ENCODE results near the gene DNAH1. TPM values are rescaled to one million over a fixed set of nuclear protein-coding genes. Genes with fewer than 3 reads are reported as not detected.

DNAH1 gene
- polyA plus RNA-seq, 1 donor: 22.9 TPM

DNA sequence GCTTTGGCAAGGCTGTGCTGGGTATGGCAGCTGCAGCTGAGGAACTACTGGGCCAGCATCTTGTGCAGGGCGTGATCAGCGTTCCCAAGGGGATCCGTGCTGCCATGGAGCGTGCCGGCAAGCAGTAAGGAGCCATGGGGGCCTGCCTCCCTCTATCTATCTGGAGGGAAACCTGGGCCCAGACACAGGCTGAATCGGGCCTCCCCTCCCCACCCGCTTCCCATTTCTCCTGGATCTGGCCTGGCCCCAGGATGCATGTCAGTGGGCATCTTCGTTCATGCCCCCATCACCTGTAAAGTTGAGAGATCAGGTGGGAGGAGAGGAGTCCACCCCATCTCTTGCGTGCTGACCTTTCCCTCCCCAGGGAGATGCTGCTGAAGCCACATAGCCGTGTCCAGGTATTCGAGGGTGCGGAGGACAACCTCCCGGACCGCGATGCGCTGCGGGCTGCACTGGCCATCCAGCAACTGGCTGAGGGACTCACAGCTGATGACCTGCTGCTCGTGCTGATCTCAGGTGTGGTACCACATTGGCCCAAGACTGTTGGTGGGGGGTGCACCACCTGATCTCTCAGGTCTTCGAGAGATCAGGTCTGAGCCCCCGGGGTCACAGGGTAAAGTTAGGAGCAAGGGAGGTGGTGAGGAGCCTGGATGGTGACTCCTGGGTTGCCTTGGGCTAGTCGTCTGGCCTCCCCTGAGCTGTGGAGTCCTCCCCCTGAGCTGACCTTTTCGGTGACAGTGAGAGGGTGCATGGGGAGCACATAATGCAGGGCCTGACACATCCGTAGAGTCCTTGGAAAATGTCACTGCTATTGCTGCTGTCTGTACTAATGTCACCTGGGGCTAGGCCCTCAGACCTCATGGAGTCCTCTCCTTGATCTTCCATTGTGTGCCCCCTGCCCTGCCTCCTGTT is 25.3 kb upstream of the DNAH1 start:
- peak overlapping the region; percentile 97 for H3K27ac ChIP-seq (ENCODE audit: low read length)
- peak in 1 of 2 donors; percentile 20 for DNase-seq
- WGBS (ENCODE audit: insufficient coverage, low lambda C conversion rate): no CpG with 5 or more reads among the region's 23 CpGs
- H3K36me3 ChIP-seq (ENCODE audit: control insufficient read depth, insufficient read depth, low read length): peaks cover 41% of the 10 kb centered on the region
- peak overlapping the region; percentile 63 for H3K4me3 ChIP-seq (ENCODE audit: low read length)
- peaks cover 40% of the 10 kb centered on the region for H3K4me1 ChIP-seq (ENCODE audit: control insufficient read depth, insufficient read depth, low read length)
- H3K27me3 ChIP-seq (ENCODE audit: control insufficient read depth, insufficient read depth, low read length): no peaks in the 10 kb centered on the region
- H3K9me3 ChIP-seq (ENCODE audit: control insufficient read depth, low read depth, low read length): no peaks in the 10 kb centered on the region

GRCh38 chr3:52291508-52292181 is 24.5 kb upstream of the DNAH1 start:
- Histone ChIP-seq H3K36me3 (ENCODE audit: control insufficient read depth, insufficient read depth, low read length) (peaks cover 45% of the 10 kb centered on the region), H3K9me3 (ENCODE audit: control insufficient read depth, low read depth, low read length) (no peaks in the 10 kb centered on the region), H3K27me3 (ENCODE audit: control insufficient read depth, insufficient read depth, low read length) (no peaks in the 10 kb centered on the region), H3K4me3 (ENCODE audit: low read length) (peak overlapping the region; percentile 63), H3K27ac (ENCODE audit: low read length) (no peak overlapping the region), H3K4me1 (ENCODE audit: control insufficient read depth, insufficient read depth, low read length) (peaks cover 40% of the 10 kb centered on the region)
- no CpG with 5 or more reads among the region's 7 CpGs for WGBS (ENCODE audit: insufficient coverage, low lambda C conversion rate)
- peak in 1 of 2 donors; percentile 52 for DNase-seq

GRCh38 chr3:52292247-52293065 is 23.7 kb upstream of the DNAH1 start:
- Histone ChIP-seq H3K4me3 (ENCODE audit: low read length) (peak overlapping the region; percentile 63), H3K27me3 (ENCODE audit: control insufficient read depth, insufficient read depth, low read length) (no peaks in the 10 kb centered on the region), H3K36me3 (ENCODE audit: control insufficient read depth, insufficient read depth, low read length) (peaks cover 47% of the 10 kb centered on the region), H3K27ac (ENCODE audit: low read length) (no peak overlapping the region), H3K9me3 (ENCODE audit: control insufficient read depth, low read depth, low read length) (no peaks in the 10 kb centered on the region), H3K4me1 (ENCODE audit: control insufficient read depth, insufficient read depth, low read length) (peaks cover 44% of the 10 kb centered on the region)
- DNase-seq: no peak
- WGBS (ENCODE audit: insufficient coverage, low lambda C conversion rate): no CpG with 5 or more reads among the region's 20 CpGs

GRCh38 chr3:52293491-52294319 is 22.4 kb upstream of the DNAH1 start:
- WGBS (ENCODE audit: insufficient coverage, low lambda C conversion rate): no CpG with 5 or more reads among the region's 17 CpGs

DNA sequence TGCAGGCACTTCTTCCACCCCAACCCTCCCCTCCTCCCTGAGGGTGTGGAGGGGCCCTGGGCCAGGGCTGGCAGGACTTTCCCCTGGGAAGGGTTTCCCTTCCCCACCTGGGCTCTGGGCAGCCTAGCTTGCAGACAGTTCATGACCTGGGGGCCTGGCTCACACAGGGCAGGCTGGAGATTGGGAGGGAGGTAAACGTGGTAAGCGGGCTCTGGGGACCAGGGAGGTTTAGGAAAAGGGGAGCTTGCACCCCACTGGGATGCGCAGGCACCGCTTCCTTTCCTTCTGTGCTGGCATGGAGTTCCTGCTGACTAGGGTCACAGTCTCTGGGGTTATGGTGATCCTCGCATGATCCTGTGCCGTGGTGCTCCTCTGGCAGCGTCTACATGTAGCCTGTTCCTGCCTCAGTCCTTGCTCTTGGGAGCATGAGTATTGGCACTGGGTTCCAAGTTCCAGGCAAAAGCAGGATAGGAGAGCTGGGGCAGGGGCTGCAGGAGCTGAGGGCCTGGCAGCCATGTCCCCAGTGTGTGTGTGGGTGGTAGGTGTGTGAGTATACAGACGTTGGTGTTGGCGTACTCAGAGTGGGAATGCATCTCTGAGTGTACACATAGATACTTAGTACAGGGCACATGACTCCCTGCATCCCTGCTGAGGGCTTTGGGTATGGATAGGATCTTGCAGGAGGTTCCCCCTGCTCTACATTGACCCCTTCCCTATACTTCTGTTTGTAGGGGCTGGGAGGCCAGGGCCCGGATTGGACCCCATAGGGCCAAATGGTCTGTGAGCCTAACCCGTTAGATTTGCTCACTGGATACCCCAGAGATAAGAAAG is 21.6 kb upstream of the DNAH1 start:
- peaks cover 47% of the 10 kb centered on the region for H3K36me3 ChIP-seq (ENCODE audit: control insufficient read depth, insufficient read depth, low read length)
- H3K27ac ChIP-seq (ENCODE audit: low read length): no peak overlapping the region
- peaks cover 52% of the 10 kb centered on the region for H3K4me1 ChIP-seq (ENCODE audit: control insufficient read depth, insufficient read depth, low read length)
- no peak overlapping the region for H3K4me3 ChIP-seq (ENCODE audit: low read length)
- DNase-seq: no peak
- no peaks in the 10 kb centered on the region for H3K9me3 ChIP-seq (ENCODE audit: control insufficient read depth, low read depth, low read length)
- H3K27me3 ChIP-seq (ENCODE audit: control insufficient read depth, insufficient read depth, low read length): no peaks in the 10 kb centered on the region
- no CpG with 5 or more reads among the region's 11 CpGs for WGBS (ENCODE audit: insufficient coverage, low lambda C conversion rate)

More at GRCh38 chr3:52293491-52294319, 22.4 kb upstream of the DNAH1 start:
- Histone ChIP-seq H3K4me3 (ENCODE audit: low read length) (no peak overlapping the region), H3K9me3 (ENCODE audit: control insufficient read depth, low read depth, low read length) (no peaks in the 10 kb centered on the region), H3K27me3 (ENCODE audit: control insufficient read depth, insufficient read depth, low read length) (no peaks in the 10 kb centered on the region), H3K27ac (ENCODE audit: low read length) (no peak overlapping the region), H3K36me3 (ENCODE audit: control insufficient read depth, insufficient read depth, low read length) (peaks cover 47% of the 10 kb centered on the region), H3K4me1 (ENCODE audit: control insufficient read depth, insufficient read depth, low read length) (peaks cover 52% of the 10 kb centered on the region)
- DNase-seq: no peak

DNA sequence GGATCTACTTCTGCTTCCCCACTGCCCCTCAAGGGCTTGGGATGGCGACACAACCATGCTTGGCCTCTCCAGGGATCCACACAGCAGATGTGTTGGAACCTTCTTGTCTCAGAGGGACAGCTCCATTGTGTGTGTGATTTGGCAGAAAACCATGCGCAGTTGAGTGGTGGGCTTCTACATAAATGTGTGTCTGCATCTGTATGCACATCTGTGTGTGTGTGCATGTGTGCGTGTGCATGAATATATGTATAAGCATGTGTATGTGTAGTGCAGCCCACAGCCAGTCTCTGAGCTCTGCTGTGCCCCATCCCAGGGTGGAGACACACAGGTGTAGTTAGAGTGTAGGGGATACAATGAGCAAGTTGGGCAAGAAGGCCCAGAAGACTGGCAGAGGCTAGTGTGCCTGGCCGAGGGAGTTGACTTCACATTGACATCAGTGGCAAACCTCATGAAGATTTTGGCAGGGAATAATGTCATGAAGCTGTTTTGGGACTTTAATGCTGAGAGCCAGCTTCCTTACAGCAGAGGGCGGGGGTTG is 20.4 kb upstream of the DNAH1 start:
- Histone ChIP-seq H3K4me1 (ENCODE audit: control insufficient read depth, insufficient read depth, low read length) (peaks cover 62% of the 10 kb centered on the region), H3K36me3 (ENCODE audit: control insufficient read depth, insufficient read depth, low read length) (peaks cover 47% of the 10 kb centered on the region)
- no CpG with 5 or more reads among the region's 5 CpGs for WGBS (ENCODE audit: insufficient coverage, low lambda C conversion rate)

DNA sequence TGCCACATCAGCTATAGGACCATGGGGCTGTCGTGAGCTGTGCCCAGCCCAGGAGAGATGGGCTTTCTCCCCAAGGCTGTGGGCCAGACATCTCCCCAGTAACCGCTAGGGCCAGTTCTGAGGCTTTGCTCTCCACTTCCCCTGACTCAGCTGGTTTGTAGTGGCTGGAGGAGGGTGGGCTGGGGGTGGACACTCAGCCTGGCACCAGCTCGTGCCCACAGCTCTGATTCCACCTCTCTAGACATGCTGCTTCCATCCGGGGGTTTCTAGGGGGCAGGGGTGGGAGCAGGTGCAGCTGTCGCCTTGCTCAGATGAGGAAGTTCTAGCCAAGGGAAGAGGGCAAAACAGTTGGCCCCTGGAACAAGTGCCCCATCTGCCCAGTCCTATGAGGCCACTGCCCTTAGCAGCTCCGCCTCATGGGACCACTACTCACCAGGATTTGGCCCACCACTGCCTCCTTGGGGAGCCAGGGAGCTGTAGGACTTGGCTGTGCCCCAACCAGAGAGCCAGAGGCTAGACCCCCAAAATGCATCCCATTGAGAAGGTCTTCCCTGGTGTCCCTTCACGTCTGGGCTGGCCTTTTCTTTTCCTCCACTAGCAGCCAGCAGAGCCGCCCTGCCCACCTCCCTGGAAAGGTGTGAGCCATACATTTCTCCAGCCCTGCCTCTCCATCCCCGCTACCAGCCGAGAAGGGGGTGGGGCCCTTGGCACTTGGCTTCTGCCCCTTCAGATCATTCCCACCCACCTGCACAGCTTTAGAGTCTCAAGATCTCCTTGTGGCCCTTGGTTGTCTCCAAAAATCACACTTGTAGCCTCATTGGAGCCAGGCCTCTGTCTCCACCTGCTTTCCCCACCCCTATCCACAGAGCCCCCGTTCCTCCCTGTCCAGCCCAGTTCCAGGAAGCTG is 18.6 kb upstream of the DNAH1 start:
- no peaks in the 10 kb centered on the region for H3K27me3 ChIP-seq (ENCODE audit: control insufficient read depth, insufficient read depth, low read length)
- no peak overlapping the region for H3K27ac ChIP-seq (ENCODE audit: low read length)
- H3K4me3 ChIP-seq (ENCODE audit: low read length): peak overlapping the region; percentile 34
- H3K36me3 ChIP-seq (ENCODE audit: control insufficient read depth, insufficient read depth, low read length): peaks cover 34% of the 10 kb centered on the region
- no CpG with 5 or more reads among the region's 11 CpGs for WGBS (ENCODE audit: insufficient coverage, low lambda C conversion rate)
- no peaks in the 10 kb centered on the region for H3K9me3 ChIP-seq (ENCODE audit: control insufficient read depth, low read depth, low read length)
- peaks cover 61% of the 10 kb centered on the region for H3K4me1 ChIP-seq (ENCODE audit: control insufficient read depth, insufficient read depth, low read length)
- no peak for DNase-seq

More for the DNA sequence above, 20.4 kb upstream of the DNAH1 start:
- Histone ChIP-seq H3K4me3 (ENCODE audit: low read length) (no peak overlapping the region), H3K27me3 (ENCODE audit: control insufficient read depth, insufficient read depth, low read length) (no peaks in the 10 kb centered on the region), H3K9me3 (ENCODE audit: control insufficient read depth, low read depth, low read length) (no peaks in the 10 kb centered on the region), H3K27ac (ENCODE audit: low read length) (no peak overlapping the region)
- DNase-seq: no peak
